ENCODE results near the gene CCDC92B.

DNA sequence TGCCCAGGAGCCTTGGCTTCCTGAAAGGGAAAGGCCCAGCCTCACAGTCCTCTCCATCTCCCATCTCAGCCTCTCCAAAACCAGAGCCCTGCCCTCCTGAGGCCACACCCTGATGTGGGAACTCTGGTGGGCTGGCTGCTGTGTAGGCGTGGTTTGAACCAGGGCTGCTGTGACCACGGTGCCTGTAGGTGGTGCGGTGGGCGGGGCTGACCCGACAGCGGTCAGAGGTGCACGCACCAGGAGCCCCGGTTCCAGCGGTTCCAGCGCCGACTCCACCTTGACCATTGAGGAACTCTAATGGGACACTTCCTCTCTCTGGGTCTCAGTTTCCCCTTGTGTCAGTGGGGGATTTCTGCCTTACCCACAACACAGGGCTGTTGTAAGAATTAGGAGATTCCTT, 49.2 kb upstream of the CCDC92B start:
- no peak for TF ChIP-seq POLR2A (IDR thresholded peaks at IDR 0.05; ENCODE audit: low read length)
- no peak for TF ChIP-seq GATA1 (IDR thresholded peaks at IDR 0.05; ENCODE audit: low read depth, low read length)

Data from erythroblast (primary cell).